CD8-positive, alpha-beta memory T cell (primary cell): ENCODE measurements around the gene DMWD. TPM values are rescaled to one million over a fixed set of nuclear protein-coding genes. Genes with fewer than 3 reads are reported as not detected.

Experiments used
- CTCF ChIA-PET: fragments of 350-600 bp; sonication (Branson Sonifier 250); formaldehyde crosslinking; loops from one replicate; lab custom pipeline; 2021; ENCODE audit warnings: antibody characterized with exemption; lab: Charles Lee
- POLR2A ChIA-PET: fragments of 350-600 bp; sonication (Branson Sonifier 250); formaldehyde crosslinking; loops from one replicate; lab custom pipeline; 2021; ENCODE audit warnings: antibody characterized with exemption; lab: Charles Lee
- DNase-seq, 5 donors: peaks; one replicate each; pipeline versions ENCODE4 v3.0.0 to v3.0.0-alpha.2; 2020 to 2022; ENCODE audit warnings: mixed read lengths in 1 of 5
- H3K27ac ChIP-seq: one replicate; pipeline ENCODE4 v1.7.0; 2013; ENCODE audit warnings: low read depth, mild to moderate bottlenecking, low read length, moderate library complexity
- H3K27me3 ChIP-seq: 2 replicates; pipeline ENCODE4 v1.7.0; 2013; ENCODE audit warnings: low read length, mild to moderate bottlenecking; ENCODE audit not compliant: insufficient read depth, poor library complexity, severe bottlenecking
- H3K36me3 ChIP-seq: 2 replicates; pipeline ENCODE4 v1.7.0; 2013; ENCODE audit warnings: mild to moderate bottlenecking, low read length, moderate library complexity; ENCODE audit not compliant: insufficient read depth
- H3K4me1 ChIP-seq: 2 replicates; pipeline ENCODE4 v1.7.0; 2013; ENCODE audit warnings: mild to moderate bottlenecking, low read length, moderate library complexity; ENCODE audit not compliant: insufficient read depth
- H3K4me3 ChIP-seq: 2 replicates; pipeline ENCODE4 v1.7.0; 2013; ENCODE audit warnings: mild to moderate bottlenecking, low read length
- H3K9me3 ChIP-seq: 2 replicates; pipeline ENCODE4 v1.7.0; 2013; ENCODE audit warnings: mild to moderate bottlenecking, low read length
- H3K27ac Mint-ChIP-seq, 8 donors: one replicate each; pipeline ENCODE4 v1.8.0; 2020 to 2021; ENCODE audit warnings: mixed read lengths in 8 of 8, mild to moderate bottlenecking in 6 of 8, inconsistent platforms in 3 of 8, moderate library complexity in 3 of 8
- H3K27me3 Mint-ChIP-seq, 2 donors: one replicate each; pipeline ENCODE4 v1.8.0; 2020 to 2021; ENCODE audit warnings: mixed read lengths in 2 of 2, mild to moderate bottlenecking in 1 of 2, moderate library complexity in 1 of 2
- H3K36me3 Mint-ChIP-seq, 3 donors: one replicate each; pipeline ENCODE4 v1.8.0; 2020 to 2021; ENCODE audit warnings: mixed read lengths in 3 of 3, inconsistent platforms in 1 of 3, mild to moderate bottlenecking in 1 of 3
- H3K4me1 Mint-ChIP-seq, 3 donors: one replicate each; pipeline ENCODE4 v1.8.0; 2020 to 2021; ENCODE audit warnings: mixed read lengths in 3 of 3, inconsistent platforms in 1 of 3, mild to moderate bottlenecking in 1 of 3
- H3K4me3 Mint-ChIP-seq, 7 donors: one replicate each; pipeline ENCODE4 v1.8.0; 2020 to 2021; ENCODE audit warnings: mixed read lengths in 7 of 7, mild to moderate bottlenecking in 6 of 7, moderate library complexity in 4 of 7, inconsistent platforms in 2 of 7
- H3K9me3 Mint-ChIP-seq, 5 donors: one replicate each; pipeline ENCODE4 v1.8.0; 2020 to 2022; ENCODE audit warnings: mixed read lengths in 5 of 5, mild to moderate bottlenecking in 3 of 5, moderate library complexity in 2 of 5, inconsistent platforms in 1 of 5
- polyA plus RNA-seq: library from polyadenylated mRNA; unstranded; fragments of 300-500 nt; fragmentation: Illumina TruSeq; gene quantifications from one replicate; pipeline ENCODE4 v1.2.3, GENCODE V29; 2021
- total RNA-seq, 2 experiments: library from RNA; stranded (reverse); gene quantifications; one replicate each; pipeline ENCODE4 v1.2.3, GENCODE V29; 2021

The DMWD gene
- total and polyA plus RNA-seq, 3 experiments from 2014 or later, result 25.6 to 62.9 (median 57.6) TPM

- H3K27me3 Mint-ChIP-seq, result peaks cover 2 to 4% of the 10 kb centered on the region in 2 donors
- Histone ChIP-seq H3K4me1 (no peaks in the 10 kb centered on the region), H3K27me3 (no peaks in the 10 kb centered on the region), H3K9me3 (no peaks in the 10 kb centered on the region), H3K4me3 (peak overlapping the region; percentile 84), H3K27ac (peak overlapping the region; percentile 75), H3K36me3 (no peaks in the 10 kb centered on the region)
- no peaks in the 10 kb centered on the region for H3K9me3 Mint-ChIP-seq
- ChIA-PET POLR2A (interaction anchor here (0.6 to 4.2 kb wide), 11 partner anchors 9 to 593 kb away, joined by 3 to 36 read pairs (median 4); partner anchors contain the start of genes DMWD, MYPOP and SYMPK), CTCF (interaction anchor here (0.5 to 5.2 kb wide), 20 partner anchors 9 to 264 kb away, joined by 3 to 182 read pairs (median 6); partner anchors contain the start of genes DMWD, FBXO46, FOXA3 and QPCTL)
- peak overlapping the region; percentile 85 to 96 (median 87) for H3K4me3 Mint-ChIP-seq
- peaks cover 0 to 9% (median 0%) of the 10 kb centered on the region in 3 donors for H3K36me3 Mint-ChIP-seq
- H3K27ac Mint-ChIP-seq, result peak overlapping the region; percentile 74 to 100 (median 94)
- H3K4me1 Mint-ChIP-seq, result peaks cover 7 to 29% (median 12%) of the 10 kb centered on the region in 3 donors
- peak; percentile 87 to 92 (median 90) for DNase-seq
Observed at GRCh38 chr19:45770192-45771101, 22.2 kb downstream of the DMWD start.

- CTCF ChIA-PET, result interaction anchor here (0.5 to 5.2 kb wide), 20 partner anchors 9 to 133 kb away, joined by 3 to 182 read pairs (median 6); partner anchors contain the start of genes DMWD, FBXO46, FOXA3 and QPCTL
- H3K27me3 Mint-ChIP-seq, result peaks cover 4 to 8% of the 10 kb centered on the region in 2 donors
- peak overlapping the region; percentile 85 to 96 (median 87) for H3K4me3 Mint-ChIP-seq
- POLR2A ChIA-PET, result interaction anchor here (0.6 to 4.2 kb wide), 10 partner anchors 9 to 187 kb away, joined by 3 to 36 read pairs (median 7); partner anchors contain the start of genes DMWD, MYPOP, SNRPD2 and SYMPK
- peak overlapping the region; percentile 74 to 100 (median 94) for H3K27ac Mint-ChIP-seq
- Histone ChIP-seq H3K9me3 (no peaks in the 10 kb centered on the region), H3K27ac (peak overlapping the region; percentile 75), H3K4me3 (peak overlapping the region; percentile 84), H3K27me3 (no peaks in the 10 kb centered on the region), H3K4me1 (no peaks in the 10 kb centered on the region), H3K36me3 (no peaks in the 10 kb centered on the region)
- peaks cover 7 to 29% (median 12%) of the 10 kb centered on the region in 3 donors for H3K4me1 Mint-ChIP-seq
- peak; percentile 57 to 83 (median 76) for DNase-seq
- H3K36me3 Mint-ChIP-seq, result peaks cover 0 to 7% (median 0%) of the 10 kb centered on the region in 3 donors
- no peaks in the 10 kb centered on the region for H3K9me3 Mint-ChIP-seq
Observed at GRCh38 chr19:45769821-45770191, 22.8 kb downstream of the DMWD start.

- H3K27me3 ChIP-seq, result no peaks in the 10 kb centered on the region
- DNase-seq, result peak; percentile 87 to 95 (median 93)
- H3K4me1 ChIP-seq, result no peaks in the 10 kb centered on the region
- Mint-ChIP-seq H3K27me3 (peaks cover 4 to 12% of the 10 kb centered on the region in 2 donors), H3K36me3 (peaks cover 0 to 4% (median 0%) of the 10 kb centered on the region in 3 donors), H3K4me1 (peaks cover 7 to 29% (median 12%) of the 10 kb centered on the region in 3 donors), H3K27ac (peak within 1 kb of the TSS; percentile 74 to 100 (median 94)), H3K4me3 (peak within 1 kb of the TSS; percentile 85 to 96 (median 87)), H3K9me3 (no peaks in the 10 kb centered on the region)
- H3K36me3 ChIP-seq, result no peaks in the 10 kb centered on the region
- CTCF ChIA-PET, result interaction anchor here (0.6 to 5.2 kb wide), 23 partner anchors 9 to 354 kb away, joined by 3 to 182 read pairs (median 5); partner anchors contain the start of genes DMWD, FBXO46, FOXA3 and IRF2BP1
- no peaks in the 10 kb centered on the region for H3K9me3 ChIP-seq
- peak within 1 kb of the TSS; percentile 75 for H3K27ac ChIP-seq
- POLR2A ChIA-PET, result interaction anchor here (0.6 to 4.2 kb wide), 11 partner anchors 10 to 187 kb away, joined by 3 to 36 read pairs (median 6); partner anchors contain the start of genes DMPK, DMWD, MYPOP and SNRPD2
- H3K4me3 ChIP-seq, result peak within 1 kb of the TSS; percentile 84
Observed at GRCh38 chr19:45768984-45769782, 23.5 kb downstream of the DMWD start, which contains the start of gene SIX5. SIX5 (minus strand) TSS chr19:45769252; CDS start chr19:45768844, 408 bp downstream.

- Histone ChIP-seq H3K4me1 (no peaks in the 10 kb centered on the region), H3K27me3 (no peaks in the 10 kb centered on the region), H3K36me3 (no peaks in the 10 kb centered on the region), H3K9me3 (no peaks in the 10 kb centered on the region), H3K27ac (peak overlapping the region; percentile 73), H3K4me3 (peak overlapping the region; percentile 84)
- peak in 3 of 5 donors; percentile 27 to 60 (median 46) for DNase-seq
- H3K36me3 Mint-ChIP-seq, result peaks cover 0 to 4% (median 0%) of the 10 kb centered on the region in 3 donors
- H3K4me3 Mint-ChIP-seq, result peak overlapping the region; percentile 85 to 96 (median 87)
- peaks cover 7 to 29% (median 12%) of the 10 kb centered on the region in 3 donors for H3K4me1 Mint-ChIP-seq
- ChIA-PET POLR2A (interaction anchor here (0.7 to 4.2 kb wide), 7 partner anchors 14 to 94 kb away, joined by 3 to 36 read pairs (median 8); partner anchors contain the start of genes DMPK, DMWD, SNRPD2 and SYMPK), CTCF (interaction anchor here (0.6 to 5.2 kb wide), 13 partner anchors 8 to 354 kb away, joined by 3 to 182 read pairs (median 8); partner anchors contain the start of genes DMWD, FOXA3, IRF2BP1 and QPCTL)
- peaks cover 4 to 12% of the 10 kb centered on the region in 2 donors for H3K27me3 Mint-ChIP-seq
- peak overlapping the region in 1 of 8 donors; percentile 36 for H3K27ac Mint-ChIP-seq
- H3K9me3 Mint-ChIP-seq, result no peaks in the 10 kb centered on the region
Observed at GRCh38 chr19:45768655-45768983, 24.0 kb downstream of the DMWD start.

GRCh38 chr19:45767881-45768654 is 24.6 kb downstream of the DMWD start:
- H3K4me1 Mint-ChIP-seq, result peaks cover 7 to 29% (median 12%) of the 10 kb centered on the region in 3 donors
- H3K27me3 Mint-ChIP-seq, result peaks cover 4 to 12% of the 10 kb centered on the region in 2 donors
- peak in 1 of 5 donors; percentile 24 for DNase-seq

GRCh38 chr19:45767410-45767880 is 25.2 kb downstream of the DMWD start:
- Mint-ChIP-seq H3K36me3 (peaks cover 0 to 2% (median 0%) of the 10 kb centered on the region in 3 donors), H3K4me3 (peak overlapping the region; percentile 41 to 86 (median 48)), H3K9me3 (no peaks in the 10 kb centered on the region), H3K27me3 (peaks cover 4 to 12% of the 10 kb centered on the region in 2 donors), H3K27ac (peak overlapping the region in 1 of 8 donors; percentile 54), H3K4me1 (peaks cover 7 to 29% (median 12%) of the 10 kb centered on the region in 3 donors)
- Histone ChIP-seq H3K4me1 (no peaks in the 10 kb centered on the region), H3K27me3 (no peaks in the 10 kb centered on the region), H3K36me3 (no peaks in the 10 kb centered on the region), H3K27ac (peak overlapping the region; percentile 54), H3K9me3 (no peaks in the 10 kb centered on the region), H3K4me3 (no peak overlapping the region)
- POLR2A ChIA-PET, result interaction anchor here (0.6 to 1.4 kb wide), 3 partner anchors 25 to 37 kb away, joined by 3 to 4 read pairs (median 4); partner anchors contain the start of genes DMWD and FBXO46
- CTCF ChIA-PET, result interaction anchor here (0.8 to 5.2 kb wide), 2 partner anchors 28 to 49 kb away, joined by 3 to 182 read pairs; partner anchors contain the start of gene DMWD
- DNase-seq, result no peak

More at GRCh38 chr19:45767881-45768654, 24.6 kb downstream of the DMWD start:
- Histone ChIP-seq H3K9me3 (no peaks in the 10 kb centered on the region), H3K4me3 (peak overlapping the region; percentile 41), H3K36me3 (no peaks in the 10 kb centered on the region), H3K27ac (peak overlapping the region; percentile 54), H3K4me1 (no peaks in the 10 kb centered on the region), H3K27me3 (no peaks in the 10 kb centered on the region)
- H3K36me3 Mint-ChIP-seq, result peaks cover 0 to 2% (median 0%) of the 10 kb centered on the region in 3 donors
- ChIA-PET CTCF (interaction anchor here (0.6 to 5.2 kb wide), 7 partner anchors 11 to 353 kb away, joined by 3 to 182 read pairs (median 9); partner anchors contain the start of genes DMWD, QPCTL and SNRPD2), POLR2A (interaction anchor here (0.6 to 4.2 kb wide), 6 partner anchors 24 to 95 kb away, joined by 3 to 36 read pairs (median 8); partner anchors contain the start of genes DMWD, FBXO46 and SYMPK)
- H3K27ac Mint-ChIP-seq, result no peak overlapping the region
- H3K4me3 Mint-ChIP-seq, result peak overlapping the region; percentile 54 to 87 (median 75)
- H3K9me3 Mint-ChIP-seq, result no peaks in the 10 kb centered on the region
